C4-2B (cell line): ENCODE results near the gene DUSP7.

Source experiments
- CTCF ChIP-seq: fragments of 450-650 bp; conservative IDR thresholded peaks from 2 replicates; pipeline ENCODE4 v1.5.1; 2017; ENCODE audit warnings: mild to moderate bottlenecking
- ZFX ChIP-seq: fragments of 450-650 bp; IDR thresholded peaks from 2 replicates; pipeline ENCODE4 v1.6.1; 2017

GRCh38 chr3:52023101-52023770 is 33.1 kb downstream of the DUSP7 start:
- TF ChIP-seq CTCF, result no peak
- no peak for TF ChIP-seq ZFX
